Fibroblast of skin of scalp (primary cell): Measurements from ENCODE around the gene SALL4.

Experiments
- DNase-seq: peaks from one replicate; pipeline ENCODE4 v3.0.0-alpha.2; 2013

SALL4 gene

GRCh38 chr20:51734876-51735720 is 67.2 kb downstream of the SALL4 start:
- no peak for DNase-seq

- DNase-seq: no peak
These were observed 69.3 kb downstream of the SALL4 start for GRCh38 chr20:51733070-51733469.
